Activated T-helper 1 cell treated with anti-CD3 and anti-CD28 coated beads, Interleukin-12 subunit alpha, Interleukin-12 subunit beta, Interleukin-2, Interleukin-4 antibody, amounts not matched to agents 30 ng/mL and 10 ng/mL and 1 ng/mL, durations not matched to agents 14 hours and 24 hours and 36 hours (primary cell): ENCODE data around the gene SLC26A1. TPM values are rescaled to one million over a fixed set of nuclear protein-coding genes. Genes with fewer than 3 reads are reported as not detected.
"Not testable (repeated sequence)": the region's sequence is repeated elsewhere in the genome, so short reads cannot be mapped to it uniquely, and the experiment has no call there.

ENCODE experiments used
- DNase-seq: peaks from one replicate; pipeline ENCODE4 v3.0.0; 2021; ENCODE audit warnings: low spot score
- H3K27ac Mint-ChIP-seq: one replicate; pipeline ENCODE4 v1.8.0; 2021; ENCODE audit warnings: mild to moderate bottlenecking, mixed read lengths
- H3K27me3 Mint-ChIP-seq: one replicate; pipeline ENCODE4 v1.8.0; 2022; ENCODE audit warnings: mild to moderate bottlenecking, moderate library complexity, mixed read lengths; ENCODE audit not compliant: insufficient read depth
- H3K36me3 Mint-ChIP-seq: one replicate; pipeline ENCODE4 v1.8.0; 2021; ENCODE audit warnings: low read depth, mixed read lengths
- H3K4me1 Mint-ChIP-seq: one replicate; pipeline ENCODE4 v1.8.0; 2021; ENCODE audit warnings: low read depth, mixed read lengths
- H3K4me3 Mint-ChIP-seq: one replicate; pipeline ENCODE4 v1.8.0; 2021; ENCODE audit warnings: mild to moderate bottlenecking, moderate library complexity, mixed read lengths
- H3K9me3 Mint-ChIP-seq: one replicate; pipeline ENCODE4 v1.8.0; 2021; ENCODE audit warnings: mixed read lengths
- intact Hi-C: fragments of 100-400 bp; cut with micrococcal nuclease; formaldehyde crosslinking; loops from one replicate; pipeline ENCODE4 v1.15.1; 2024
- total RNA-seq: library from RNA; stranded (reverse); gene quantifications from 2 replicates; pipeline ENCODE4 v1.2.3, GENCODE V29; 2022

SLC26A1 gene
- total RNA-seq, 1 donor from 2014 or later = 0.49 TPM

DNA sequence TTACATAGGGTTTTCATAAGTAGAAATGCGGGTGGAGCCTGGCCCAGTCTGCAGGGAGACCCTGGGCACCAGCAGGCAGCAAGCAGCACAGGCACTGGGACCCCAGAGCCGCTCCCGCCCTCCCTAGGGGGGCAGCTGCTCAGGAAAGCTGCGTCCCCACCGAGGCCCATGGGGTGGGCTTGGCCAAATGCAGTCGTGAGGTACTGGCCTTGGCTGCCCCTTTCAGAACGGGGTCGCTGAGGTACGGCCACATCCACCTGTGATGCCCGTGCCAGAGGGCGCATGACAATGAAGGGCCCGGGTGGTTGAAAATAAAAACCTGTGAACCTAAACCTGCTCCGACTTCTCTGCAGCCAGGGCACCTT lies 44.3 kb downstream of the SLC26A1 start:
- H3K4me1 Mint-ChIP-seq = no peaks in the 10 kb centered on the region
- no peaks in the 10 kb centered on the region for H3K27me3 Mint-ChIP-seq
- H3K36me3 Mint-ChIP-seq = no peaks in the 10 kb centered on the region
- no peak for DNase-seq
- no peaks in the 10 kb centered on the region for H3K9me3 Mint-ChIP-seq
- intact Hi-C loops = no loop called here
- no peak overlapping the region for H3K27ac Mint-ChIP-seq
- H3K4me3 Mint-ChIP-seq = no peak overlapping the region

DNA sequence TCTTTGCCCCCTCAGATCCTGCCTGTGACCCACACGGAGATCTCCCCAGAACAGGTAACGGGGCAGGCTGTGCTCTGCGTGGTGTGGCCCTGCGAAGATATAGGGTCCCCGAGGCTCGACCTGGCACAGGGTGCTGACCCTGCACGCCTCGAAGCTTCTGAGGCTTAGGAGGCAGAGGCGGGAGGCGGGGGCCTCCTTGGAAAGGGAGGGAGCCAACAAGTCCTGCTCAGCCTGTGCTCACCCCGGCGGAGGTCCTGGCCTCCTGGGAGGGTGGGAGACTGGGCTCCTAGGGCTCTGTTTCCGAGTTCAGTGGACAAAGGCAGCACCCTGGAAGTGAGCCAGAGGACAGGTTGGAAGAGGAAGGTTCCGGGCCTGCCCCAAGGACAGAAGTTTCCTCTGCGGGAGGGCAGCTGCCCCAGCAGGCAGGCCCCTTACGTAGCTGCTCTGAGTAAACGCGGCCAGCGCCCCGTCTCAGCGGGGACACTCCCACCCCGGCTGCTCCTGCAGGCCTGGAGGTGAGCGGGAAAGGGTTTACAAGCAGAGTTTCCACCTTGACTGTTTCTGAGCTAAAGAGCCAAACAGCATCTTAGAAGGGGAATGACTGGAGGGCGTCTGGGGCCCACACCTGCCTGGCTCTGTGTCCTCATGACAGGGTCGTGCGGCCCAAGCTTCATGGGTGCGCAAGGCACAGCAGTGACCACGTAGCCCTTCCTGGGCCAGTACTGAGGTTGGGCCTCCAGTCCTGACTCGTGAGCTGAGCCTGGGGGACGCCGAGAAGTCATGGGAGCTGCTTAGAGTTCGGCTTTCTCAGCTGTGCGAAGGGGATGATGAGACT lies 44.9 kb downstream of the SLC26A1 start:
- Mint-ChIP-seq H3K27ac (no peak overlapping the region), H3K9me3 (no peaks in the 10 kb centered on the region), H3K36me3 (no peaks in the 10 kb centered on the region), H3K4me1 (no peaks in the 10 kb centered on the region), H3K4me3 (no peak overlapping the region), H3K27me3 (no peaks in the 10 kb centered on the region)
- DNase-seq = no peak
- intact Hi-C loops = no loop called here

DNA sequence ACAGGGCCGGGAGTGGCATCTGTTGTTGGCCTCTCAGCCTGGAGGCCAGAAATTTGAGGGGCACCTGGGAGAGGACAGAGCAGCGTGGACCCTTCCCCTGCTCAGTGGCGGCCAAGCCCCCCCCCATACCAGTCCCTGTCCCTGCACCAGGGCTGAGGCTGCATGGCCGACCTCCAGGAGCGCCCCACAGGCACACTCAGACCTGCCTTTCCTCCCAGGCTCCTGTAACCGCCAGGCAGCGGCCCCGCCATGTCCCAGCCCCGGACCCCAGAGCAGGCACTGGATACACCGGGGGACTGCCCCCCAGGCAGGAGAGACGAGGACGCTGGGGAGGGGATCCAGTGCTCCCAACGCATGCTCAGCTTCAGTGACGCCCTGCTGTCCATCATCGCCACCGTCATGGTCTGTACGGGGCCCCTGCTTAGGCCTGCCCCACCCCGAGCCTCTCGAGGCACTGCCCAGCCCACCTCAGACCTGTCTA lies 45.7 kb downstream of the SLC26A1 start:
- no peaks in the 10 kb centered on the region for H3K36me3 Mint-ChIP-seq
- intact Hi-C loops = no loop called here
- no peak overlapping the region for H3K27ac Mint-ChIP-seq
- H3K4me3 Mint-ChIP-seq = no peak overlapping the region
- no peaks in the 10 kb centered on the region for H3K4me1 Mint-ChIP-seq
- DNase-seq = no peak
- no peaks in the 10 kb centered on the region for H3K27me3 Mint-ChIP-seq
- H3K9me3 Mint-ChIP-seq = no peaks in the 10 kb centered on the region

DNA sequence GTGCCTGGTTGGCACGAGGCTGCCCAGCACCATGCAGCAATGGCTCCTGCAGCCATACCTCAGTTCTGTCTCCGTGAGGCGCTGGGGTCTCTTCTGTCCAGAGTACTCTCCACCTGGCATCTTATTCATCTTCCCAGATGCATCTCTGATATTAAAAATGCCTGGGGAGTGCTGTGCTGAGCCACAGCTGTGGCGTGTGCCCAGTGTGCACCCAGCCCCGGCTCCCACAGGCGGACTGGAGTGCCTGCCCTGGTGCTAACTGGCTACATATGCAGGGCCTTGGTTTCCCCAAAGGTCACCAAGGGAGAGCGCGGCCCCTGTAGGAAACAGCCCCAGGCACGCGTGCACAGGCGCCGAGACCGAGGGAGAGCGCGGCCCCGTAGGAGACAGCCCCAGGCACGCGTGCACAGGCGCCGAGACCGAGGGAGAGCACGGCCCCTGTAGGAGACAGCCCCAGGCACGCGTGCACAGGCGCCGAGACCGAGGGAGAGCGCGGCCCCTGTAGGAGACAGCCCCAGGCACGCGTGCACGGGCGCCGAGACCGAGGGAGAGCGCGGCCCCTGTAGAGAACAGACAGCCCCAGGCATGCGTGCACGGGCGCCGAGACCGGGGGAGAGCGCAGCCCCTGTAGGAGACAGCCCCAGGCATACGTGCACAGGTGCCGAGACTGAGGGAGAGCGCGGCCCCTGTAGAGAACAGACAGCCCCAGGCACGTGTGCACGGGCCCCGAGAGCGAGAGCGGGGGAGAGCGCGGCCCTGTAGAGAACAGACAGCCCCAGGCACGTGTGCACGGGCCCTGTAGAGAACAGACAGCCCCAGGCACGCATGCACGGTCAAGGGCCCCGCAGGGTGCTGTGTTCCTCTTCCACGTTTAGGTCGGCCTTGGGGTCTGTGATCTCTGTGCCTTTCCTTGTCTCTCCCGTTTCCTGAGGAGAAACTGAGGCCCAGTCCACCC lies 46.4 kb downstream of the SLC26A1 start:
- H3K9me3 Mint-ChIP-seq = no peaks in the 10 kb centered on the region
- no peak overlapping the region for H3K4me3 Mint-ChIP-seq
- no peak for DNase-seq
- no peak overlapping the region for H3K27ac Mint-ChIP-seq
- H3K27me3 Mint-ChIP-seq = no peaks in the 10 kb centered on the region
- no peaks in the 10 kb centered on the region for H3K4me1 Mint-ChIP-seq
- intact Hi-C loops = no loop called here
- no peaks in the 10 kb centered on the region for H3K36me3 Mint-ChIP-seq

DNA sequence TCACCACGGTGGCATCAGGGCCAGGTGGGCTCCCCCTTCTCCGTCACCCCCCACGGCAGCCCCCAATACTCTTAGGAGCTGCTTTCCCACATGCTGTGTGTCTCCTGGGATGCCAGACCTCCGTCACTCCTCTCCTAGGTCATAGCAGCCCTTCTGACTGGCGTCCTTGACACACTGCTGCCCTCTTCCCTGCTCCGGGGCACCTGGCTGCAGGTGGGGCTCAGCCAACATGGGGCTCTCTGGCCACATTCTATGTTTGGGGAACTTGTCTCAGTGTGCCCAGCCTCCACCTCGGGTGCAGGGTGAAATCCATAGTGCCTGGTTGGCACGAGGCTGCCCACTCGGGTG lies 47.1 kb downstream of the SLC26A1 start:
- no peaks in the 10 kb centered on the region for H3K9me3 Mint-ChIP-seq
- intact Hi-C loops = no loop called here
- H3K36me3 Mint-ChIP-seq = no peaks in the 10 kb centered on the region
- no peaks in the 10 kb centered on the region for H3K4me1 Mint-ChIP-seq
- DNase-seq = no peak
- no peak overlapping the region for H3K27ac Mint-ChIP-seq
- no peaks in the 10 kb centered on the region for H3K27me3 Mint-ChIP-seq
- no peak overlapping the region for H3K4me3 Mint-ChIP-seq

DNA sequence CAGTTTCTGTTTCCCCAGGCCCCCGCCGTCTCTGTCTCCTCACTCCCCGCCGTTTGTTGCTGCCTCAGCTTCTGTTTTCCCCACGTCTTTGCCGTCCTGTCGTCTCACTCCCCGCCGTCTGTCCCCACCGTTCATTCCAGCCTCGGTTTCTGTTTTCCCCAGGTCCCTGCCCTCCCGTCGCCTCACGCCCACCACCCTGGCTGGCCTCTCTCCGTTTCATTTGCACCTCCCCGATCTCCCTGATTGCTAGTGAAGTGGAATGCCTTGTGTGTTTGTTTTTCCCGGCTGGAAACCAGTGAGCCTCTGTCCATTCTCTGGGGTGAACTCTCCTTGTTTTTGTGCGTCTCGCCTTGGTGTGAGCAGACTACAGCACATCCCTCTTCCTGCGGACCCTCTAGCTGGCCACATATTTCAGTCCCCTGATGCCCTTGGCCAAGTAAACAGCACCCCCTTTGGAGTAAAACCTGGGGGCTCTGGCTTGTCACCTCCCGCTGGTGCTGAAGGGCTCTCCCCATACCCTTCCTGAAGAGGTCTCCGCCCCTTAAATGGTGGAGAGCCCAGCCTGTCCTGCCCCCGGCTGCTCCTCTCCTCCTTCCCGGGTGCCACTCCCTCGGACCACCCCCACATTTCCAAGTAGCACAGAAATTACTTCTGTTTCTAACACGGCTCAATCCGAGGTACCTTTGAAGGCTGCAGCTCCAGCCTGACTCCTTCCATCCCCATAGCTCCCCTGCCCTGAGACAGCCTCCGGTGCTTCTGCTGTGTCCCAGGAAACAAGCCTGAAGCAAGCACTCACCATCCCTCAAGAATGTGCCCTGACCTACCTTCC lies 47.7 kb downstream of the SLC26A1 start:
- H3K4me3 Mint-ChIP-seq = no peak overlapping the region

DNA sequence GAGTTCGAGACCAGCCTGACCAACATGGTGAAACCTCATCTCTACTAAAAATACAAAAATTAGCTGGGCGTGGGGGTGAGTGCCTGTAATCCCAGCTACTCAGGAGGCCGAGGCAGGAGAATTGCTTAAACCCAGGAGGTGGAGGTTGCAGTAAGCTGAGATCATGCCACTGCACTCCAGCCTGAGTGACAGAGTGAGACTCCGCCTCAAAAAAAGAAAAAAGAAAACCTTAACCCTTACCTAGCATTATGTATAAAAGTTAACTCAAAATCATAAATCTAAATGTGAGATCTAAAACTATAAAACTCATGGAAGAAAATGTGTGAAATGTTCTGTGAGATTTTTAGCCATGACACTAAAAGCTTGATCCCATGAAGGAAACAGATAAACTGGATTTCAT lies 53.7 kb downstream of the SLC26A1 start:
- H3K27ac Mint-ChIP-seq, H3K36me3 Mint-ChIP-seq, H3K27me3 Mint-ChIP-seq, H3K9me3 Mint-ChIP-seq, intact Hi-C loops, H3K4me3 Mint-ChIP-seq, DNase-seq, H3K4me1 Mint-ChIP-seq: not testable (repeated sequence)

More for the DNA sequence above, 47.7 kb downstream of the SLC26A1 start:
- Mint-ChIP-seq H3K27ac (no peak overlapping the region), H3K36me3 (no peaks in the 10 kb centered on the region), H3K9me3 (no peaks in the 10 kb centered on the region), H3K27me3 (no peaks in the 10 kb centered on the region), H3K4me1 (no peaks in the 10 kb centered on the region)
- no peak for DNase-seq
- intact Hi-C loops = no loop called here

Other genes starting within 250 kb of the SLC26A1 start
- gene CPLX1, start 167.3 kb downstream of the SLC26A1 start, total RNA-seq = 1.3 and 1.5 TPM in 2 replicates
- 146 and 149 TPM in 2 replicates for gene GAK, start 61.1 kb downstream of the SLC26A1 start, total RNA-seq
- 15.4 and 16.2 TPM in 2 replicates for gene TMEM175, start 60.9 kb downstream of the SLC26A1 start, total RNA-seq
- gene DGKQ, start 19.8 kb downstream of the SLC26A1 start, total RNA-seq = 17.8 and 18.0 TPM in 2 replicates
- gene IDUA, start 6.4 kb downstream of the SLC26A1 start, total RNA-seq = 33.8 and 34.3 TPM in 2 replicates
- 15.5 TPM in 2 replicates for gene FGFRL1, start 18.2 kb upstream of the SLC26A1 start, total RNA-seq
- gene RNF212, start 120.2 kb upstream of the SLC26A1 start, total RNA-seq = 0.93 and 1.5 TPM in 2 replicates
- gene SPON2, start 179.2 kb upstream of the SLC26A1 start, total RNA-seq = 12.1 and 16.3 TPM in 2 replicates